HG02840 (cell line): ENCODE data around the gene TMEM178B.
"Not testable (repeated sequence)": the region's sequence is repeated elsewhere in the genome, so short reads cannot be mapped to it uniquely, and the experiment has no call there.

ENCODE experiments used
- ATAC-seq: cut with Tn5 transposase; IDR thresholded peaks from one replicate; pipeline ENCODE4 v1.9.1; 2021; ENCODE audit warnings: mild to moderate bottlenecking, moderate library complexity, moderate number of reproducible peaks; ENCODE audit not compliant: unreplicated experiment, low FRiP score

TMEM178B gene

GRCh38 chr7:141177120-141177519 is 103.3 kb downstream of the TMEM178B start:
- not testable (repeated sequence) for ATAC-seq

- no peak for ATAC-seq
These were observed 104.7 kb downstream of the TMEM178B start for GRCh38 chr7:141178486-141179135.

- ATAC-seq, result no peak
These were observed 107.9 kb downstream of the TMEM178B start for GRCh38 chr7:141181812-141182211.

- no peak for ATAC-seq
These were observed 110.8 kb downstream of the TMEM178B start for GRCh38 chr7:141184532-141185190.

- ATAC-seq, result no peak
These were observed 111.6 kb downstream of the TMEM178B start for GRCh38 chr7:141185369-141185967.

GRCh38 chr7:141189231-141189630 is 115.4 kb downstream of the TMEM178B start:
- no peak for ATAC-seq

GRCh38 chr7:141190495-141190894 is 116.6 kb downstream of the TMEM178B start:
- no peak for ATAC-seq

GRCh38 chr7:141191277-141191676 is 117.4 kb downstream of the TMEM178B start:
- no peak for ATAC-seq

GRCh38 chr7:141193066-141193465 is 119.2 kb downstream of the TMEM178B start:
- ATAC-seq, result no peak

- not testable (repeated sequence) for ATAC-seq
These were observed 121.9 kb downstream of the TMEM178B start for GRCh38 chr7:141195722-141196121.

GRCh38 chr7:141198194-141198958 is 124.5 kb downstream of the TMEM178B start:
- ATAC-seq, result no peak

GRCh38 chr7:141200191-141201108 is 126.6 kb downstream of the TMEM178B start:
- no peak for ATAC-seq

- ATAC-seq, result no peak
These were observed 127.5 kb downstream of the TMEM178B start for GRCh38 chr7:141201145-141201885.

- no peak for ATAC-seq
These were observed 128.7 kb downstream of the TMEM178B start for GRCh38 chr7:141202535-141202934.

GRCh38 chr7:141203177-141203576 is 129.3 kb downstream of the TMEM178B start:
- no peak for ATAC-seq

- ATAC-seq, result no peak
These were observed 129.7 kb downstream of the TMEM178B start for GRCh38 chr7:141203586-141203985.

GRCh38 chr7:141207661-141208060 is 133.8 kb downstream of the TMEM178B start:
- ATAC-seq, result no peak

GRCh38 chr7:141208539-141208938 is 134.7 kb downstream of the TMEM178B start:
- no peak for ATAC-seq

GRCh38 chr7:141209454-141209853 is 135.6 kb downstream of the TMEM178B start:
- ATAC-seq, result no peak
